Erythroblast (primary cell): ENCODE results near the gene CLASP1.

Experiments used
- GATA1 ChIP-seq: IDR thresholded peaks from 2 replicates; pipeline ENCODE4 v1.6.1; 2011; ENCODE audit warnings: low read depth, mild to moderate bottlenecking, control low read depth, low read length, moderate library complexity
- POLR2A ChIP-seq: IDR thresholded peaks from 2 replicates; pipeline ENCODE4 v1.6.1; 2011; ENCODE audit warnings: mild to moderate bottlenecking, low read length

DNA sequence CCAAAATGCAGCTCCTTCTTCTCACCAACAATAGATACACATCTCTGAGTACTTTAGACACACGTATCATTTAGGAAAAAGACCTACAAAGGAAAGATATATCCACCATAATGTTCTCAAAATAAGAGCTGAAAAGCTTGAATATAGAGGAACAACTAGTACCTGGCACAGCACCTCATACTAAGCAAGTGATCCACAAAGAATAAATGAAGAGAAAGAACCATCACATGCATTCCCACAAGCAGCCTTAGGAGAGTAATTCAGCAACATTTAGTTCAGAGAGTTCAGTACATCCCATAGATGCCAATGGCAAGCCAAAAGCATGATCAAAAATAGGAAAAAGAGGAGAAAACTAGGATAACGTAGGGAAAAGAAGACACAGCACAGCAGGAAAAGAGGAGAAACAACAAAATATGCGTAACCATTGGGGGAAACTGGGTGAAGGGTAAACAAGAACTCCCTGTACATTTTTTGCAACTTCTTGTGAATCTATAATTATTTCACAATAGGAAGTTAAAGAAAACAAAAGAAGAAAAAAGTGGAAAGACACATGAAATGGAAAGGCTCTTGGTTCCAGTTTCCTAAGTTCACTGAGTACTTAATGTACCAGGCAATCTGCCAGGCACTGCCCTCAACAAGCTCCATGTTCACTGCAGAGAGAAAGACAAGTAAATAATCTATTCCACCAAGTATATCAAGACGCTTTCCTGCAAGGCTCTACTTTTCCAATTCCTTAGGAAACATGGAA is 22.3 kb downstream of the CLASP1 start:
- TF ChIP-seq POLR2A (no peak), GATA1 (no peak)
